ENCODE measurements around the gene DGKB.

DNA sequence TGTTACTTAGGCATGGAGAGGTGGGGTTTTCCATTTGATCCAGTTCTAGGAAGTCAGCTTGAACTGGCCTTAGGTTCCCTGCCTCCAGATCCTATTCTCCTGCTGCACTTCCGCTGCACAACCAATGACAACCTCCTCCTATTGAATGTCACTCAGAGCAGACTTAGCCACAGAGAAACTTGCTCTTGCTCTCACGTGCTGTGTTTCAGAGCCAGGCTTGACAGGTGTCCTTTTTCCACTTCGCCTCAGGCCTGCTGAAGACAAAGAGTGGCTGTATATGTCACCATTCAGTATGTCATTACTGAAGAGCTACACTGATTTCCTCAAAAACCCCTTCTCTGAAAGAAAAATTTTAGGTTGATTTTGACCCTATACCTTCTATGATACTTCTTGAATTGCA is 797.7 kb downstream of the DGKB start:
- TF ChIP-seq POLR2A (IDR thresholded peaks at IDR 0.05) (no peak), EP300 (IDR thresholded peaks at IDR 0.05; ENCODE audit: low read depth) (no peak)
- TF ChIP-seq, protein P1, sequence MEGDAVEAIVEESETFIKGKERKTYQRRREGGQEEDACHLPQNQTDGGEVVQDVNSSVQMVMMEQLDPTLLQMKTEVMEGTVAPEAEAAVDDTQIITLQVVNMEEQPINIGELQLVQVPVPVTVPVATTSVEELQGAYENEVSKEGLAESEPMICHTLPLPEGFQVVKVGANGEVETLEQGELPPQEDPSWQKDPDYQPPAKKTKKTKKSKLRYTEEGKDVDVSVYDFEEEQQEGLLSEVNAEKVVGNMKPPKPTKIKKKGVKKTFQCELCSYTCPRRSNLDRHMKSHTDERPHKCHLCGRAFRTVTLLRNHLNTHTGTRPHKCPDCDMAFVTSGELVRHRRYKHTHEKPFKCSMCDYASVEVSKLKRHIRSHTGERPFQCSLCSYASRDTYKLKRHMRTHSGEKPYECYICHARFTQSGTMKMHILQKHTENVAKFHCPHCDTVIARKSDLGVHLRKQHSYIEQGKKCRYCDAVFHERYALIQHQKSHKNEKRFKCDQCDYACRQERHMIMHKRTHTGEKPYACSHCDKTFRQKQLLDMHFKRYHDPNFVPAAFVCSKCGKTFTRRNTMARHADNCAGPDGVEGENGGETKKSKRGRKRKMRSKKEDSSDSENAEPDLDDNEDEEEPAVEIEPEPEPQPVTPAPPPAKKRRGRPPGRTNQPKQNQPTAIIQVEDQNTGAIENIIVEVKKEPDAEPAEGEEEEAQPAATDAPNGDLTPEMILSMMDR (IDR thresholded peaks at IDR 0.05) = no peak
